Measurements from ENCODE around the gene ZNF467.

DNA sequence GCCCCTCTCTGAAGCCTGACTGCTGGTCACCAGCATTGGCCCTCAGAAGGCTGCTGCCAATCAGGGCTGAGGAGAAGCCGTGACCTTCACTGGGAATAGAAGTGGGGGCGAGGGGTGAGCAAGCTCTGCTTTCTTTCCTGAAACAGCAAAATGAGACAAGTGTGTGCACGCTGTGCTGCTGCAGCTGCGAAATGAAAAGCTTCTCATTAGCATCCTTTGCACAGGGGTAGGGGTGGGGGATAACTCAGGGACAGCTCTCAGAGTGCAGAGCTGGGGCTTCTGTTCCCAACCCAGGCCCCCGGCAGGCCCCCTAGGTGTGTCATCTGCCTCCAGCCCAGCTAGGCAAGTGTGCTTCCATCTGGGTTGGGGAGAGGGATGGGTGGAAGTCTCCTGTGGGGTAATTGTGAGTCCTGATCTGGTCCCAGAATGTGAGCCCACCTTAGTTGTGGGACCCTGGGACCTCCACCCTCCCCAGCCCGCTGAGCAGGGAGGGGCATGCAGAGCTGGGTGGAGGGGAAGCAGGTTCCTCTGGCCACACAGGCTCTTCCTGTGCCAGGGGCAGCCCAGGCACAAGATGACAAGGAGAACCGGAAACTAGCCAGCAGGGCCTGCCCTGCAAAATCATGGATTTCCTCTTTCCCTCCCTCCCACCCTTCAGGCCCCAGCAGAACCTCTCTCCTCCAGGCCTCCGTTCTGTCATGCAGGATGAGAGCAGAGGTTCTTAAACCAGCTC is 22.2 kb downstream of the ZNF467 start:
- TF ChIP-seq, protein P1, sequence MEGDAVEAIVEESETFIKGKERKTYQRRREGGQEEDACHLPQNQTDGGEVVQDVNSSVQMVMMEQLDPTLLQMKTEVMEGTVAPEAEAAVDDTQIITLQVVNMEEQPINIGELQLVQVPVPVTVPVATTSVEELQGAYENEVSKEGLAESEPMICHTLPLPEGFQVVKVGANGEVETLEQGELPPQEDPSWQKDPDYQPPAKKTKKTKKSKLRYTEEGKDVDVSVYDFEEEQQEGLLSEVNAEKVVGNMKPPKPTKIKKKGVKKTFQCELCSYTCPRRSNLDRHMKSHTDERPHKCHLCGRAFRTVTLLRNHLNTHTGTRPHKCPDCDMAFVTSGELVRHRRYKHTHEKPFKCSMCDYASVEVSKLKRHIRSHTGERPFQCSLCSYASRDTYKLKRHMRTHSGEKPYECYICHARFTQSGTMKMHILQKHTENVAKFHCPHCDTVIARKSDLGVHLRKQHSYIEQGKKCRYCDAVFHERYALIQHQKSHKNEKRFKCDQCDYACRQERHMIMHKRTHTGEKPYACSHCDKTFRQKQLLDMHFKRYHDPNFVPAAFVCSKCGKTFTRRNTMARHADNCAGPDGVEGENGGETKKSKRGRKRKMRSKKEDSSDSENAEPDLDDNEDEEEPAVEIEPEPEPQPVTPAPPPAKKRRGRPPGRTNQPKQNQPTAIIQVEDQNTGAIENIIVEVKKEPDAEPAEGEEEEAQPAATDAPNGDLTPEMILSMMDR (IDR thresholded peaks at IDR 0.05), result no peak
- TF ChIP-seq POLR2AphosphoS5 (IDR thresholded peaks at IDR 0.05), result no peak
